Measurements from ENCODE around the gene SCAANT1. TPM values are rescaled to one million over a fixed set of nuclear protein-coding genes. Genes with fewer than 3 reads are reported as not detected.

Gene SCAANT1
- total RNA-seq, 1 donor from 2014 or later: not detected

- ATAC-seq (no peak), DNase-seq (ENCODE audit: low spot score) (no peak)
Observed at GRCh38 chr3:63934041-63934866, 22.1 kb upstream of the SCAANT1 start.

GRCh38 chr3:63933459-63933858 lies 21.3 kb upstream of the SCAANT1 start:
- DNase-seq (ENCODE audit: low spot score): no peak
- ATAC-seq: no peak

- peak; percentile 43 for ATAC-seq
- DNase-seq (ENCODE audit: low spot score): no peak
Observed at GRCh38 chr3:63932509-63933212, 20.5 kb upstream of the SCAANT1 start.

GRCh38 chr3:63931290-63931689 lies 19.1 kb upstream of the SCAANT1 start:
- DNase-seq (ENCODE audit: low spot score) (no peak), ATAC-seq (no peak)

GRCh38 chr3:63927422-63928280 lies 15.5 kb upstream of the SCAANT1 start:
- DNase-seq (ENCODE audit: low spot score) (no peak), ATAC-seq (peak; percentile 36)

GRCh38 chr3:63926309-63926708 lies 14.1 kb upstream of the SCAANT1 start:
- DNase-seq (ENCODE audit: low spot score) (no peak), ATAC-seq (no peak)

GRCh38 chr3:63922491-63923199 lies 10.5 kb upstream of the SCAANT1 start:
- ATAC-seq: peak; percentile 82
- DNase-seq (ENCODE audit: low spot score): no peak

- no peak for DNase-seq (ENCODE audit: low spot score)
Observed at GRCh38 chr3:63921741-63922482, 9.7 kb upstream of the SCAANT1 start.

GRCh38 chr3:63920001-63920400 lies 7.8 kb upstream of the SCAANT1 start:
- ATAC-seq: no peak
- DNase-seq (ENCODE audit: low spot score): no peak

More at GRCh38 chr3:63921741-63922482, 9.7 kb upstream of the SCAANT1 start:
- no peak for ATAC-seq

GRCh38 chr3:63918321-63918720 lies 6.1 kb upstream of the SCAANT1 start:
- DNase-seq (ENCODE audit: low spot score) (no peak), ATAC-seq (no peak)

GRCh38 chr3:63914312-63914711 lies 2.1 kb upstream of the SCAANT1 start:
- DNase-seq (ENCODE audit: low spot score): peak; percentile 68
- no peak for ATAC-seq

GRCh38 chr3:63912768-63913588 lies 795 bp upstream of the SCAANT1 start:
- ATAC-seq (peak; percentile 39), DNase-seq (ENCODE audit: low spot score) (peak; percentile 77)

GRCh38 chr3:63911509-63911872 lies 692 bp downstream of the SCAANT1 start:
- no peak for ATAC-seq
- DNase-seq (ENCODE audit: low spot score): no peak

- no peak for DNase-seq (ENCODE audit: low spot score)
- no peak for ATAC-seq
Observed at GRCh38 chr3:63910891-63911290, 1.3 kb downstream of the SCAANT1 start.

- no peak for DNase-seq (ENCODE audit: low spot score)
- ATAC-seq: no peak
Observed at GRCh38 chr3:63910001-63910400, 2.2 kb downstream of the SCAANT1 start.

- ATAC-seq (no peak), DNase-seq (ENCODE audit: low spot score) (no peak)
Observed at GRCh38 chr3:63909431-63909830, 2.8 kb downstream of the SCAANT1 start.

- ATAC-seq (no peak), DNase-seq (ENCODE audit: low spot score) (no peak)
Observed at GRCh38 chr3:63908776-63909175, 3.4 kb downstream of the SCAANT1 start.

GRCh38 chr3:63908081-63908736 lies 4.0 kb downstream of the SCAANT1 start:
- DNase-seq (ENCODE audit: low spot score) (no peak), ATAC-seq (no peak)

Measured in left lobe of liver (tissue), 2 donors.